GM23248 (cell line): ENCODE data around the gene TBC1D2B.

Experiments used
- EZH2 ChIP-seq: fragments of 200-600 bp; sonication (generic); IDR thresholded peaks from 2 replicates; pipeline ENCODE4 v1.6.1; 2018; ENCODE audit warnings: antibody characterized with exemption, mild to moderate bottlenecking; ENCODE audit not compliant: insufficient read depth, poor library complexity, severe bottlenecking
- EZH2phosphoT487 ChIP-seq: fragments of 200-600 bp; sonication (generic); IDR thresholded peaks from 2 replicates; pipeline ENCODE4 v1.6.1; 2018; ENCODE audit warnings: antibody characterized with exemption, moderate library complexity, mild to moderate bottlenecking, low read depth; ENCODE audit not compliant: insufficient read depth

- no peak for TF ChIP-seq EZH2
- no peak for TF ChIP-seq EZH2phosphoT487
Observed at GRCh38 chr15:78097667-78098066, 20.2 kb upstream of the TBC1D2B start.
